GM21529 (cell line): ENCODE data around the gene DHX34.
"Not testable (repeated sequence)": the region's sequence is repeated elsewhere in the genome, so short reads cannot be mapped to it uniquely, and the experiment has no call there.

Source experiments
- ATAC-seq: cut with Tn5 transposase; IDR thresholded peaks from one replicate; pipeline ENCODE4 v1.9.1; 2021; ENCODE audit not compliant: unreplicated experiment

DHX34 gene

GRCh38 chr19:47363758-47364531 lies 14.8 kb downstream of the DHX34 start:
- no peak for ATAC-seq

GRCh38 chr19:47365455-47365854 lies 16.3 kb downstream of the DHX34 start:
- not testable (repeated sequence) for ATAC-seq

- no peak for ATAC-seq
Observed at GRCh38 chr19:47370045-47370611, 21.0 kb downstream of the DHX34 start.

GRCh38 chr19:47371261-47371660 lies 22.1 kb downstream of the DHX34 start:
- no peak for ATAC-seq

- no peak for ATAC-seq
Observed at GRCh38 chr19:47372603-47373002, 23.5 kb downstream of the DHX34 start.

- ATAC-seq = no peak
Observed at GRCh38 chr19:47373246-47374240, 24.4 kb downstream of the DHX34 start.

GRCh38 chr19:47374876-47375693 lies 26.0 kb downstream of the DHX34 start:
- no peak for ATAC-seq

DNA sequence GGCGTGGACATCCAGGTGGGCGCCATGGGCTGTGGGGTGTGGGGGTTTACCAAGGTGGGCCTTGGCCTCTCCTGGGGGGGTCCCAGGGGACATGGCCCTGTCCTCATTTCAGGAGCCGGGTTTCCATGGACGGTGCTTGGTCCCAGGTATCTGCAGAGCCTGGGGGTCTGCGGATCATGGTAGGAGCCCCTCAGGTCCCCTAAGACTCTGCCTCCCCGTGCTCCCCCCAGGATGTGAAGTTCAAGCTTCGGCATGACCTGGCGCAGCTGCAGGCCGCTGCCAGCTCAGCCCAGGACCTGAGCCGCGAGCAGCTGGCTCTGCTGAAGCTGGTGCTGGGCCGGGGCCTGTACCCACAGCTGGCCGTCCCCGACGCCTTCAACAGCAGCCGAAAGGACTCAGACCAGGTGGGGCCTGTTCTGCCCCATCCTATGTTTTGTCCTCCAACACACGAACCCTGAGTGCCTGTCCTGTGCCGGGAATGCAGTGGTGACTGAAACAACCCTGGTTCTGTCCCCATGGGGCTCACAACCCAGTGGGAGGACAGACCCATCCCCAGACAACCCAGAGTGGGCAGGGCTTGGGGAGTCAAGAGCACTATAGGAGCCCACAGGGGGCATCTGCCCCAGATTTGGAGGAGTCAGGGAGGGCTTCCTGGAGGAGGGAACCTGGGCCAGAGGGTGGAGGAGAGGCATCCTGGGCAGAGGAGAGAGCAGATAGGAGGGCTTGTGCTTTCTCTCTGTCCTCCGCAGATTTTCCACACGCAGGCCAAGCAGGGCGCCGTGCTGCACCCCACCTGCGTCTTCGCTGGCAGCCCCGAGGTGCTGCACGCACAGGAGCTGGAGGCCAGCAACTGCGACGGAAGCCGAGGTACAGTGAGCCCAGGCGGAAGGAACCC lies 26.8 kb downstream of the DHX34 start:
- no peak for ATAC-seq

DNA sequence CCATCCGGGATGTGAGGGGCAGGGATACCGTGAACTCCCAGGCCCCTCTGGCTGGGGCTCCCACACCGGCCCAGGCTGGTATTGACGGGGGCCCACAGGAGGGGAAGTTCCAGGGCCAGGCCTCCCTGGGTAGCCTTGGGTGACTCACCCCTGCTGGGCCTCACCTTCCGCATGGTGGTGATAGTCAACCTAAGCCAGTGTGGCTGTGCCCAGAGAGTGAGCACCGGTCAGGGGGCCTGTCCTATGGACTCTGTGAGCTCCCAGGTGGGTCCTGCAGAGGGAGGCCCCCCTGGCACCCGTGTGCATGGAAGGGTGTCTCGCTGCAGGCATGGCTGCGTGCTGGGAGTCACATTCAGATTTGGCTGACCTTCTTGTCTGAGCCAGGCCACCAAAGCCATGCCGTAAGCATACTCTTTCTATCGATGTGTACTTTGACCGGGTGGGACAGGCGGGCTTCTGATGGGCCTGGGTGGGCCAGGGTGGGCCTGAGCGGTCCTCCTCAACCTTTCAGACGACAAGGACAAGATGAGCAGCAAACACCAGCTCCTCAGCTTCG lies 27.6 kb downstream of the DHX34 start:
- no peak for ATAC-seq

DNA sequence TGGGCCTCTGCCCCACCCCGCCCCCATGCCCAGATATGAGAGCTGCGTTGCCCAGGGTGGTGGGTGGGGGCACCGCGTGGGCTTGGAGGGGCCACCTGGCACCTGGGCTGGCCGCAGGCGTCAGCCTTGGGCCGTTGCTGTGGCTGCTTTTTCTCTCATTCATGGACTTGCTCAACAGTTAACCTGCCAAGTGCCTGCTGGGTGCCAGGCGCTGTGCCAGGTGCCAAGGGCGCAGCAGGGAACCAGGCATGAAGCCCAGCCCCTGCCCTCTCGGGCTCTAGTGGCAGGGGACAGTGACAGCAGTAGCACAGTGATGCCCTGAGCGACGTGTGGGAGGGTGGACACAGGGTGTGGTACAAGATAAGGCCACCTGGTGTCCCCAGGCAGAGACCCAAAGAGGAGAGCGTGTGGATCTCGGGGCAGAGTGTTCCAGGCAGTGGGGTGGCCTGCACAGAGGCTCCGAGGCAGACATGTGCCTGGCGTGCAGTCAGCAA lies 28.1 kb downstream of the DHX34 start:
- ATAC-seq = no peak

- ATAC-seq = no peak
Observed at GRCh38 chr19:47377801-47378200, 28.7 kb downstream of the DHX34 start.

DNA sequence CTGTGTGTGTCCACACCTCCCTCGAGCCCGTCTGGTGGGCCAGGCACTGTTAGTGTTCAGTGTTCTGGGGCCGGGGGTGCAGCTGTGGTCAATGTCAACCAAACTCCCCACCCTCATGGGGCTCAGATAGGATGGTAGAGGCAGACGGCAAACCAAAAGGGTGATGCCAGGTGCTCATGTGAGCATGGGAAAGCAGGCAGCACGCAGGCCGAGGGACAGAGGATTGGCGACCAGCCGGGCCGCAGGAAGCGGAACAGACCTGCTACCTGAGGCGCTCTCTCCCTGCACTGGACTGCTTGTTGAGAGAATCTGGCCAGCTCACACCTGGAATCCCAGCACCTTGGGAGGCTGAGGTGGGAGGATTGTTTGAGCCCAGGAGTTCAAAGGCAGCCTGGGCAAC lies 29.1 kb downstream of the DHX34 start:
- no peak for ATAC-seq

GRCh38 chr19:47379381-47379938 lies 30.3 kb downstream of the DHX34 start:
- ATAC-seq = no peak

DNA sequence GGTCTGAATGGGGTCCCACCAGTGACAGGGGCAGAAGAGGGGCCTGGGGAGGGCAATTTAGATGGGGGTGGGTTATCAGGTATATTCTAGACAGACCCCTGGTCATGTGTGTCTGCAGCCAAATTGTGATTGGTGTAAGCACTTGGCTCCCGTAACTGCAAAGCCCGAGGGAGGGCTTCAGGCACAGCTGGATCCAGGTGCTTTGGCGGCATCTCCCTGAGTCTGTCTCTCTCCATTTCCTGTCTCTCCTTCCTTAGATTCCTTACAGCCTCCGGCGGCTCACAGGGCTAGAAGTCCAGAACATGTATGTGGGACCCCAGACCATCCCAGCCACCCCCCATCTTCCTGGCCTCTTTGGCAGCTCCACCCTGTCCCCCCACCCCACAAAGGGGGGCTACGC lies 31.4 kb downstream of the DHX34 start:
- ATAC-seq = no peak

DNA sequence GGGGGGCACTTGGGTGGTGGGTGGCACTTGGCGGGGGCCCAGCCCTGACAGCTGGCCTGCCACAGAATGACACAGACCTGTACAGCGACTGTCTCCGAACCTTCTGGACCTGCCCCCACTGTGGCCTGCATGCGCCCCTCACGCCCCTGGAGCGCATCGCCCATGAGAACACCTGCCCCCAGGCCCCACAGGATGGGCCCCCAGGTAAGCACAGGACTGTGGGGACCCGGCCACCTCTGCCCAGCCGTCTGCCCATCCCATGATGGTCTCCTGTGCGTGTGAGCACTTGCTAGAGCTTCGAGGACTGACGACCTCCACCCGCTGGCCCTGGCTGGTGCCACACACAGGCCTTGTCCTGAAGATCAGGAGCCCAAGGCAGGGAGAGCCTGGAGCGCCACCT lies 32.0 kb downstream of the DHX34 start:
- no peak for ATAC-seq

DNA sequence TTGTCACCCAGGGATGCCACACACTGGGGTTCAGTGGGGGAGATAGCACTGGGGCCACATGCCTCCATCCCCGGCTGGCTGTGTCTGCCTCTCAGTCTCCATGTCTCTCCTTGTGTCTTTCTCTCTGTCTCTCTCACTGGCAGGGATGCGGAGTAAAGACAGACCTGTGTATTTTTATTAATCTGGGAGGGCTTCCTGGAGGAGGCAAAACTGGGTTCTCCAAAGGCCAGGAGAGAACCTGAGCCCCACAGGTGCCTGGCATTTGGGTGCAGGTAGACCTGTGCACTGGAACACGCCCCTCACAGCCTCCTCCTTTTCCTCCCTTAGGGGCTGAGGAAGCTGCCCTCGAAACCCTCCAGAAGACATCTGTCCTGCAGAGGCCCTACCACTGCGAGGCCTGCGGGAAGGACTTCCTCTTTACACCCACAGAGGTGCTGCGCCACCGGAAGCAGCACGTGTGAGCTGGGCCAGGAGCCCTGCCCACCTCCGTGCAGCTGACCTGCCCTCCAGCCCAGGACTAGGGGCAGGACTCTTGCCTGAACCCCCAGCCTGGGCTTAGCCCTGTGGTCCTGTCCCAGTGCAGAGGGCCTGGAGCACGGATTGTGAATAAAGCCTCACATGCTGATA lies 32.7 kb downstream of the DHX34 start:
- no peak for ATAC-seq

DNA sequence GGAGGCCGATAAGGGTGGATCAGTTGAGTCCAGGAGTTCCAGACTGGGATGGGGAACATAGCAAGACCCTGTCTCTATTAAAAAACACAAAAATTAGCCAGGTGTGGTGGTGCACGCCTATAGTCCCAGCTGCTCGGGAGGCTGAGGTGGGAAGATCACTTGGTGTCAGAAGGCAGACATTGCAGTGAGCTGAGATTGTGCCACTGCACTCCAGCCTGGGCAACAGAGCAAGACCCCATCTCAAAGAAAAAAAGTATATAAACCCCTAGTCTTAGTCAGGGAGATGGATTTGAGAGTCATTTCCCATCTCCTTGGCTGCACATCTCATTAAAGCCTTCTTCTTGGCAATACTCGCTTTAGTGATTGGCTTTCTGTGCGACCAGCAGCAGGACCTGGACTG lies 34.8 kb downstream of the DHX34 start:
- ATAC-seq = not testable (repeated sequence)

DNA sequence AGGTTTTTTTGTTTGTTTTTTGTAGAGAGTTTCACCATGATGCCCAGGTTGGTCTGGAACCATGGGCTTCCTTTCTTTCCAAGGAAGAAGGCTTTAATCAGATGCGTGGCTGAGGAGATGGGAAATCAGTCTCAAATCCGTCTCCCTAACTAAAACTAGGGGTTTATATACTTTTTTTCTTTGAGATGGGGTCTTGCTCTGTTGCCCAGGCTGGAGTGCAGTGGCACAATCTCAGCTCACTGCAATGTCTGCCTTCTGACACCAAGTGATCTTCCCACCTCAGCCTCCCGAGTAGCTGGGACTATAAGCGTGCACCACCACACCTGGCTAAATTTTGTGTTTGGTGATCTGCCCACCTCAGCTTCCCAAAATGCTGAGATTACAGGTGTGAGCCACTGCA lies 35.4 kb downstream of the DHX34 start:
- ATAC-seq = not testable (repeated sequence)
